Hepatic stellate cell (primary cell): Measurements from ENCODE around the gene EPHB3.

Experiments used
- DNase-seq: peaks from one replicate; pipeline ENCODE4 v3.0.0; 2011; ENCODE audit warnings: low spot score

EPHB3 gene

GRCh38 chr3:184564685-184565385 is 3.2 kb downstream of the EPHB3 start:
- no peak for DNase-seq

GRCh38 chr3:184565421-184566211 is 4.0 kb downstream of the EPHB3 start:
- peak; percentile 73 for DNase-seq

GRCh38 chr3:184566441-184567414 is 5.1 kb downstream of the EPHB3 start:
- no peak for DNase-seq

- no peak for DNase-seq
Observed at GRCh38 chr3:184567946-184568559, 6.5 kb downstream of the EPHB3 start.

GRCh38 chr3:184568560-184568923 is 7.0 kb downstream of the EPHB3 start:
- no peak for DNase-seq

GRCh38 chr3:184568924-184569829 is 7.6 kb downstream of the EPHB3 start:
- DNase-seq = peak; percentile 93

GRCh38 chr3:184570035-184570434 is 8.4 kb downstream of the EPHB3 start:
- DNase-seq = no peak

- DNase-seq = no peak
Observed at GRCh38 chr3:184570489-184570888, 8.9 kb downstream of the EPHB3 start.

- no peak for DNase-seq
Observed at GRCh38 chr3:184571750-184572377, 10.3 kb downstream of the EPHB3 start.

- DNase-seq = no peak
Observed at GRCh38 chr3:184572633-184573270, 11.2 kb downstream of the EPHB3 start.

- DNase-seq = no peak
Observed at GRCh38 chr3:184574515-184575417, 13.2 kb downstream of the EPHB3 start.

- DNase-seq = no peak
Observed at GRCh38 chr3:184575701-184576100, 14.1 kb downstream of the EPHB3 start.

- DNase-seq = no peak
Observed at GRCh38 chr3:184576457-184577240, 15.1 kb downstream of the EPHB3 start.

- DNase-seq = no peak
Observed at GRCh38 chr3:184577546-184577945, 16.0 kb downstream of the EPHB3 start.

- no peak for DNase-seq
Observed at GRCh38 chr3:184578218-184578617, 16.6 kb downstream of the EPHB3 start.

- DNase-seq = no peak
Observed at GRCh38 chr3:184578822-184579221, 17.2 kb downstream of the EPHB3 start.

- no peak for DNase-seq
Observed at GRCh38 chr3:184579513-184579912, 17.9 kb downstream of the EPHB3 start.

GRCh38 chr3:184580376-184580775 is 18.8 kb downstream of the EPHB3 start:
- no peak for DNase-seq
